LHCN-M2 (cell line): Measurements from ENCODE around the gene MEGF8. TPM values are rescaled to one million over a fixed set of nuclear protein-coding genes. Genes with fewer than 3 reads are reported as not detected.

Source experiments
- DNase-seq: peaks from one replicate; pipeline ENCODE4 v3.0.0-alpha.2; 2012; ENCODE audit warnings: low read depth
- total RNA-seq: library from RNA; depleted of rRNA; stranded (reverse); fragments of >200 nt; gene quantifications from 2 replicates; pipeline ENCODE4 v1.2.3, GENCODE V29; 2014

The MEGF8 gene
- total RNA-seq, 1 experiment from 2014 or later, result 19.6 TPM

GRCh38 chr19:42352301-42353259 lies 27.1 kb downstream of the MEGF8 start:
- peak; percentile 36 for DNase-seq

- DNase-seq, result no peak
Measured at GRCh38 chr19:42353341-42354015, 28.0 kb downstream of the MEGF8 start.

GRCh38 chr19:42355896-42356295 lies 30.5 kb downstream of the MEGF8 start:
- no peak for DNase-seq

- no peak for DNase-seq
Measured at GRCh38 chr19:42356686-42357085, 31.3 kb downstream of the MEGF8 start.

- DNase-seq, result no peak
Measured at GRCh38 chr19:42357290-42357689, 31.9 kb downstream of the MEGF8 start.

GRCh38 chr19:42360787-42361544 lies 35.5 kb downstream of the MEGF8 start:
- no peak for DNase-seq

GRCh38 chr19:42361545-42361910 lies 36.1 kb downstream of the MEGF8 start:
- no peak for DNase-seq

GRCh38 chr19:42362342-42362741 lies 36.9 kb downstream of the MEGF8 start:
- DNase-seq, result no peak

- DNase-seq, result no peak
Measured at GRCh38 chr19:42362891-42363440, 37.5 kb downstream of the MEGF8 start.

- no peak for DNase-seq
Measured at GRCh38 chr19:42363614-42364346, 38.3 kb downstream of the MEGF8 start.

- DNase-seq, result no peak
Measured at GRCh38 chr19:42366673-42367072, 41.2 kb downstream of the MEGF8 start.

GRCh38 chr19:42367929-42368328 lies 42.5 kb downstream of the MEGF8 start:
- DNase-seq, result no peak

GRCh38 chr19:42368360-42368759 lies 42.9 kb downstream of the MEGF8 start:
- no peak for DNase-seq

- no peak for DNase-seq
Measured at GRCh38 chr19:42368765-42369164, 43.3 kb downstream of the MEGF8 start.

- no peak for DNase-seq
Measured at GRCh38 chr19:42369433-42370067, 44.1 kb downstream of the MEGF8 start.

- DNase-seq, result peak; percentile 66
Measured at GRCh38 chr19:42370068-42370520, 44.7 kb downstream of the MEGF8 start.

GRCh38 chr19:42370626-42371175 lies 45.3 kb downstream of the MEGF8 start:
- no peak for DNase-seq

GRCh38 chr19:42374826-42375376 lies 49.5 kb downstream of the MEGF8 start:
- no peak for DNase-seq

GRCh38 chr19:42375415-42376176 lies 50.2 kb downstream of the MEGF8 start:
- no peak for DNase-seq
